GM12878 (cell line): Measurements from ENCODE around the gene GZF1. TPM values are rescaled to one million over a fixed set of nuclear protein-coding genes. Genes with fewer than 3 reads are reported as not detected.

Experiments used
- ATAC-seq: fragments of 200-7000 bp; cut with Tn5 transposase; 3 replicates; pipeline ENCODE4 v1.9.1; 2020; ENCODE audit warnings: mild to moderate bottlenecking, moderate library complexity
- BruUV-seq: library from RNA; stranded (reverse); fragments of 400-500 nt; replicated peaks from 2 replicates; lab custom pipeline; 2021; lab: Mats Ljungman, UMichigan
- CTCF ChIA-PET: fragments of 300-600 bp; sonication (Branson Sonifier 250); formaldehyde crosslinking; extraction: SDS; loops from one replicate; lab custom pipeline; 2021; ENCODE audit warnings: inconsistent platforms; lab: Yijun Ruan, JAX
- POLR2A ChIA-PET: fragments of 350-600 bp; formaldehyde crosslinking; extraction: SDS; loops from one replicate; lab custom pipeline; 2021; ENCODE audit warnings: inconsistent platforms; lab: Charles Lee
- RAD21 ChIA-PET: fragments of 300-600 bp; sonication (Branson Sonifier 250); formaldehyde crosslinking; loops from one replicate; lab custom pipeline; 2023; ENCODE audit warnings: antibody characterized with exemption; ENCODE audit not compliant: unreplicated experiment; lab: Charles Lee
- SMC1A ChIA-PET: fragments of 300-600 bp; sonication (Branson Sonifier 250); formaldehyde crosslinking; loops from one replicate; lab custom pipeline; 2023; ENCODE audit not compliant: unreplicated experiment, uncharacterized antibody; lab: Charles Lee
- DNase-seq: peaks from one replicate; pipeline ENCODE4 v3.0.0-alpha.2; 2011; ENCODE audit warnings: low read depth, low spot score
- FAIRE-seq: peaks from 3 replicates; lab custom pipeline; 2011; peaks lifted over from hg19 to GRCh38; lab: Jason Lieb, UNC
- H2AFZ ChIP-seq: 2 replicates; pipeline ENCODE4 v1.6.0; 2011; ENCODE audit warnings: low read depth, low read length, control low read depth; ENCODE audit not compliant: control insufficient read depth
- H3K27ac ChIP-seq: 2 replicates; pipeline ENCODE4 v1.5.1; 2011; ENCODE audit warnings: control low read depth; ENCODE audit not compliant: control insufficient read depth, insufficient read depth
- H3K27me3 ChIP-seq, 2 experiments: replicated peaks in 1 of 2; 2 replicates each; pipeline versions ENCODE4 v1.6.0 to v1.6.1; 2011; ENCODE audit warnings: low read length in 1 of 2; ENCODE audit not compliant: control insufficient read depth in 2 of 2, insufficient read depth in 2 of 2
- H3K36me3 ChIP-seq, 2 experiments: 2 replicates each; pipeline ENCODE4 v1.5.1; 2011; ENCODE audit warnings: low read length in 1 of 2; ENCODE audit not compliant: control insufficient read depth in 2 of 2, insufficient read depth in 2 of 2
- H3K4me1 ChIP-seq: 2 replicates; pipeline ENCODE4 v1.6.1; 2011; ENCODE audit warnings: mild to moderate bottlenecking, low read length, moderate library complexity, mixed read lengths; ENCODE audit not compliant: control insufficient read depth, insufficient read depth
- H3K4me2 ChIP-seq: 2 replicates; pipeline ENCODE4 v1.6.0; 2011; ENCODE audit warnings: control low read depth; ENCODE audit not compliant: control insufficient read depth, insufficient read depth
- H3K4me3 ChIP-seq: fragments of 200-600 bp; sonication (generic); 2 replicates; pipeline ENCODE4 v1.5.1; 2016
- H3K79me2 ChIP-seq: 2 replicates; pipeline ENCODE4 v1.6.0; 2011; ENCODE audit warnings: low read length; ENCODE audit not compliant: control insufficient read depth, insufficient read depth
- H3K9ac ChIP-seq: 2 replicates; pipeline ENCODE4 v1.8.0; 2011; ENCODE audit warnings: low read length, control low read depth, mixed read lengths; ENCODE audit not compliant: control insufficient read depth, insufficient read depth
- H3K9me3 ChIP-seq: replicated peaks from 3 replicates; pipeline ENCODE4 v1.5.1; 2011; ENCODE audit warnings: mild to moderate bottlenecking, low read length; ENCODE audit not compliant: control insufficient read depth, insufficient read depth
- H4K20me1 ChIP-seq: 2 replicates; pipeline ENCODE4 v1.6.0; 2011; ENCODE audit not compliant: control insufficient read depth, insufficient read depth
- CEBPB ChIP-seq, 2 experiments: fragments of 150-350 bp in 1 of 2; IDR thresholded peaks; 2 replicates each; pipeline ENCODE4 v1.6.1; 2012 to 2014; ENCODE audit warnings: low read depth in 2 of 2, low read length in 2 of 2, borderline replicate concordance in 1 of 2, inconsistent platforms in 1 of 2
- CUX1 ChIP-seq: IDR thresholded peaks from 2 replicates; pipeline ENCODE4 v1.6.1; 2012; ENCODE audit warnings: improper control_type of control experiment, low read depth, low read length; ENCODE audit not compliant: insufficient replicate concordance
- EZH2 ChIP-seq: IDR thresholded peaks from 2 replicates; pipeline ENCODE4 v1.6.1; 2012; ENCODE audit warnings: low read depth, mild to moderate bottlenecking, control low read depth, inconsistent platforms, low read length, borderline replicate concordance; ENCODE audit not compliant: control insufficient read depth
- HDAC2 ChIP-seq: fragments of 200-600 bp; sonication (generic); IDR thresholded peaks from 2 replicates; pipeline ENCODE4 v1.6.1; 2017
- IKZF1 ChIP-seq: fragments of 450-650 bp; conservative IDR thresholded peaks from 2 replicates; pipeline ENCODE4 v1.6.1; 2017; ENCODE audit warnings: antibody characterized with exemption, mild to moderate bottlenecking
- IKZF2 ChIP-seq, 2 experiments: fragments of 450-650 bp; IDR thresholded peaks; 2 replicates each; pipeline ENCODE4 v1.6.1; 2017; ENCODE audit warnings: mild to moderate bottlenecking in 2 of 2, moderate library complexity in 2 of 2
- KLF5 ChIP-seq: fragments of 450-650 bp; IDR thresholded peaks from 2 replicates; pipeline ENCODE4 v1.6.1; 2014; ENCODE audit warnings: mild to moderate bottlenecking; ENCODE audit not compliant: partially characterized antibody
- MTA2 ChIP-seq: fragments of 450-650 bp; IDR thresholded peaks from 2 replicates; pipeline ENCODE4 v1.6.1; 2016; ENCODE audit warnings: low read depth, mild to moderate bottlenecking, moderate library complexity
- MTA3 ChIP-seq: IDR thresholded peaks from 2 replicates; pipeline ENCODE4 v1.6.1; 2012; ENCODE audit warnings: low read length, inconsistent platforms, borderline replicate concordance
- SP1 ChIP-seq: IDR thresholded peaks from one replicate; pipeline ENCODE4 v1.6.1; 2011; ENCODE audit warnings: low read depth, low read length
- SPI1 ChIP-seq: IDR thresholded peaks from 2 replicates; pipeline ENCODE4 v1.6.1; 2011; ENCODE audit warnings: low read depth, mild to moderate bottlenecking, low read length, moderate library complexity, borderline replicate concordance; ENCODE audit not compliant: insufficient read depth
- STAT1 ChIP-seq: fragments of 450-650 bp; conservative IDR thresholded peaks from 2 replicates; pipeline ENCODE4 v1.6.1; 2014; ENCODE audit warnings: antibody characterized with exemption, mild to moderate bottlenecking
- STAT3 ChIP-seq: IDR thresholded peaks from 2 replicates; pipeline ENCODE4 v1.6.1; 2011; ENCODE audit warnings: low read depth, low read length, improper control_type of control experiment
- TCF3 ChIP-seq: IDR thresholded peaks from 2 replicates; pipeline ENCODE4 v1.6.1; 2012; ENCODE audit warnings: low read depth, mild to moderate bottlenecking, low read length, borderline replicate concordance; ENCODE audit not compliant: insufficient read depth
- WRNIP1 ChIP-seq: IDR thresholded peaks from 2 replicates; pipeline ENCODE4 v1.6.1; 2011; ENCODE audit warnings: low read depth, low read length, improper control_type of control experiment, borderline replicate concordance
- ZNF207 ChIP-seq: fragments of 450-650 bp; IDR thresholded peaks from 2 replicates; pipeline ENCODE4 v1.6.1; 2014; ENCODE audit warnings: antibody characterized with exemption, mild to moderate bottlenecking, borderline replicate concordance
- ZNF274 ChIP-seq: IDR thresholded peaks from one replicate; pipeline ENCODE4 v1.8.0; 2011; ENCODE audit not compliant: insufficient read length, insufficient read depth
- ZNF384 ChIP-seq: IDR thresholded peaks from 2 replicates; pipeline ENCODE4 v1.6.1; 2012; ENCODE audit warnings: low read depth, mild to moderate bottlenecking, low read length, improper control_type of control experiment, borderline replicate concordance
- WGBS: methylation state at CpG from one replicate; pipeline ENCODE4 v1.1.6; 2016; ENCODE audit warnings: low lambda C conversion rate; ENCODE audit not compliant: insufficient replicate concordance, insufficient coverage; ENCODE audit errors: missing lambda C conversion rate; 5-methylcytosine and 5-hydroxymethylcytosine counted together
- in situ Hi-C: fragments of 300-500 bp; cut with MboI; formaldehyde crosslinking; loops from 9 replicates; pipeline ENCODE4 v1.14.3; 2018; ENCODE audit warnings: mixed read lengths
- intact Hi-C: fragments of 100-400 bp; cut with micrococcal nuclease; formaldehyde crosslinking; loops from one replicate; pipeline ENCODE4 v1.14.2; 2022; ENCODE audit not compliant: unreplicated experiment
- polyA plus RNA-seq, 11 experiments: library from polyadenylated mRNA; depleted of rRNA in 4 of 11; unstranded in 6 of 11; stranded (reverse) in 5 of 11; fragments of >200 nt; fragmentation: Nextera tagmentation in 4 of 11; fragmentation: Illumina TruSeq in 1 of 11; extraction: Ambion mirVana in 4 of 11; extraction: Trizol in 1 of 11; gene quantifications; 1 replicate in 1 of 11; 2 replicates in 10 of 11; pipeline versions ENCODE4 v1.2.1 to v1.2.3, GENCODE V29; 2011 to 2016; ENCODE audit warnings: inconsistent platforms in 2 of 11, missing spikeins in 2 of 11, low read depth in 1 of 11
- total RNA-seq, 4 experiments: library from RNA; depleted of rRNA in 3 of 4; stranded (reverse); fragments of >200 nt in 3 of 4; fragmentation: Illumina TruSeq in 1 of 4; extraction: Trizol in 1 of 4; gene quantifications; 2 replicates each; pipeline versions ENCODE4 v1.2.1 to v1.2.3, GENCODE V29; 2013 to 2021

GZF1 gene
- total and polyA plus RNA-seq, 10 of the 15 experiments (the other 5 are each of a cell fraction or from before 2014, with no cell fraction given), result 2.2 to 19.5 (median 9.7) TPM

- no peak overlapping the region for H3K4me2 ChIP-seq
- H4K20me1 ChIP-seq, result no peaks in the 10 kb centered on the region
- H3K27me3 ChIP-seq, result peaks cover 0 to 2% of the 10 kb centered on the region in 2 experiments; a peak in 1 of 4 replicates
- 62% methylated on average over 9 of the region's 9 CpGs for WGBS
- H2AFZ ChIP-seq, result no peak overlapping the region
- H3K27ac ChIP-seq, result no peak overlapping the region
- DNase-seq, result no peak
- ChIA-PET RAD21 (no interaction called here), SMC1A (no interaction called here), POLR2A (no interaction called here), CTCF (no interaction called here)
- BruUV-seq, result no TSS peak
- H3K9ac ChIP-seq, result no peak overlapping the region
- intact Hi-C loops (no loop called here), in situ Hi-C loops (no loop called here)
- H3K4me3 ChIP-seq, result no peak overlapping the region
- H3K36me3 ChIP-seq, result no peaks in the 10 kb centered on the region
- H3K9me3 ChIP-seq, result no peaks in the 10 kb centered on the region
- no peaks in the 10 kb centered on the region for H3K79me2 ChIP-seq
- H3K4me1 ChIP-seq, result no peaks in the 10 kb centered on the region
- no peak for FAIRE-seq
- ATAC-seq, result no peak
- no peak for TF ChIP-seq WRNIP1
- TF ChIP-seq STAT1, result no peak
- no peak for TF ChIP-seq TCF3
- no peak for TF ChIP-seq SP1
- no peak for TF ChIP-seq CUX1
- no peak for TF ChIP-seq EZH2
- TF ChIP-seq KLF5, result no peak
- TF ChIP-seq ZNF207, result no peak
- TF ChIP-seq MTA3, result no peak
- TF ChIP-seq STAT3, result no peak
- TF ChIP-seq IKZF1, result no peak
- TF ChIP-seq CEBPB (IDR thresholded peaks at IDR 0.05; ENCODE audit: borderline replicate concordance in 1 of 2, low read depth in 2 of 2, low read length in 2 of 2), result no peak
- TF ChIP-seq MTA2, result no peak
- no peak for TF ChIP-seq IKZF2 (IDR thresholded peaks at IDR 0.05)
- no peak for TF ChIP-seq HDAC2
- no peak for TF ChIP-seq ZNF384
- no peak for TF ChIP-seq ZNF274
- no peak for TF ChIP-seq SPI1
Observed at GRCh38 chr20:23315099-23315498, 46.9 kb upstream of the GZF1 start.
